GM13977 (cell line): Measurements from ENCODE around the gene CRYBG3.

Experiments
- DNase-seq: peaks from one replicate; pipeline ENCODE4 v3.0.0; 2012; ENCODE audit warnings: low spot score
- CTCF ChIP-seq: IDR thresholded peaks from 2 replicates; pipeline ENCODE4 v1.5.1; 2012; ENCODE audit warnings: mild to moderate bottlenecking, control low read depth; ENCODE audit not compliant: insufficient read depth; ENCODE audit errors: extremely low read depth, missing control alignments
- in situ Hi-C: fragments of 300-500 bp; cut with MboI; formaldehyde crosslinking; loops from one replicate; pipeline ENCODE4 v1.12.0; 2022; ENCODE audit warnings: low sequenced_read_pairs, low pct_unique_long_range_greater_than_20kb, mixed read lengths, inconsistent platforms; ENCODE audit not compliant: unreplicated experiment

CRYBG3 gene

DNA sequence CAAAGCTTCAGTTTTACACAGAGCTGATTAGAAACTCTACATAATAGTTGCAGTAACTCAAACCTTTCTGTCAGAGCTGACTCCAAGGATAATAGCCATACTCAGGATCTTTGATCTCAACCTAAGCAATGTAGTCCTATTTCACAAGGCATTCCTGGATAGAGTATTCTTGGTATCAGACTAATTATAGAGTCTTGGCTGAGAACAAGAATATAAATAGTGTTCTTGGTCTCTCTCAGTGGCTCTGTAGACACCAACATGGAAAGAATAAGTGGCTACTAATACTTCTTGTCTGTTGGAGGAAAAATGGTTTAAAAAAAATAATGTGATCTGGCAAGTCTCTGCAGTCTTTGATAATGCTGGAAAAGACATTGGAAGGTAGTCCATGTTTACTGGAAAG, 94.8 kb downstream of the CRYBG3 start:
- TF ChIP-seq CTCF: no peak
- DNase-seq: no peak
- in situ Hi-C loops: no loop called here

DNA sequence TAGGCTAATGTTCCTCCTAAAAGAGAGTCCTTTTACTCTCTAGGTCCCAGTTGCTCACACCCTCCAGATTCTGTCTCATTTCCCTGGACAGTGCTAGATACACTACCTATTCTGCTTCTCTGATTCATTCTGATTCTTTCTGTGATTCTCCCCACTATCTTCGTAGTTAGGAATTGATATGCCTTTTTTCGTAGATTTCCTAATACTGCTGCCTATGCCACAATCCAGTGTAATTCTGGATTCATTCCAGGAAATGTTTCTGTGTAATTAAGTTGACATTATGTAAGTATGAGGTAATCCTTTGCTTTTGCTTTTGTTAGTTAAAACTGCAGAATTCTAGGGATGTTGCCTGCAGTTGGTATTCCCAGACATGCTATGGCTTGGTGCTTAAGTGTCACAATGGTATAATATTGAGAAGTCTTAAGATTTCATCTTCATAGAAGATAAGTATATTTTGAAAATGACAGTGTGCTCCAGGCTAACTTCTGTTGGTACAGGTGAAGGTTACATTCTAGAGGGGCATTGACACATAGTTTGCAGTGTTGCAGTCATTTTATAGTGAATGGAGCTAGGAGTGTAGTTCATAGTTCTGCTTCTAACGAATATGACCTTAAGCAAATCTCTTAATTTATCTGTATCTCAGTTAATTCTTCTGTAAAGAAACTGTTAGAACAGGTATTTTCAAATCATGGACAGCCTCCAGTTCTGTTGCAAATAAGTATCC, 96.2 kb downstream of the CRYBG3 start:
- no peak for TF ChIP-seq CTCF
- in situ Hi-C loops: no loop called here
- DNase-seq: no peak

GRCh38 chr3:97927704-97928103, 105.9 kb downstream of the CRYBG3 start:
- TF ChIP-seq CTCF: no peak
- in situ Hi-C loops: no loop called here

DNA sequence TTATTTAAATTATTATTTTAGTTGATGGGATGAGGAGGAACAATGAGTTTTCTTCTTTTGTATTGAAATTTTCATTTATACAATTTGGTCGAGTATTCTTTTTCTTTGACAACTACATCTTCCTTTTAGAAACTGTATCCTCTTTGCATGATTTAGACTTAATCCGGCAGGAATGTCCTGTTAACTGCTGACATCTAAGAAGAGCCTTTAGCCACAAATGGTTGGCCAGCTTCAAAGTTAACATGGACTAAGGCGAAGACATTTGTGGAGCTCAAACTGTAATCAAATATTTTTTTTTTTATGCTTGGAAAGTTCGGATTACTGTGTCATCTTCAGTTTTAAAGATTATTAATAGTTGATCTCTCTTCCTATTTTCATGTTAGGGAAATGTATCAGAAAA, 107.2 kb downstream of the CRYBG3 start:
- in situ Hi-C loops: no loop called here
- no peak for DNase-seq
- no peak for TF ChIP-seq CTCF

More at GRCh38 chr3:97927704-97928103, 105.9 kb downstream of the CRYBG3 start:
- no peak for DNase-seq

DNA sequence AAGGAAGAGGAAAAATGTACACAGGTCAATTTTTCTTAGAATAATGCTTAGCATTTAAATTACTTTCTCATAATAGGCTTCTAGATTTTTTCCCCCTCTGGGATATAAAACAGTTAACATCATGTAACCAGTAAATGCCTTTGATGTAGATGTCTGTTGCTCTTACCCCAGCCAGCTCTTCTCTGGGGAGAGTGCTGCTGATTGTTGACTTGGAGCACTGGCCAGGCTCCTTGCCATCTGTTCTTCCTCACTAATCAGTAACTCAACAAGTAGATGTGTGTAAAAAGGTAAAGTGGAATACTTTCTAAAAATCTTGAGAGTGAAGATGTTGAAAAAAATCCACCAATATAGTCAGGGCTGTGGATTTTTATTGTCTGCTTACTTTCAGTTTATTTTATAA, 108.2 kb downstream of the CRYBG3 start:
- TF ChIP-seq CTCF: no peak
- DNase-seq: no peak
- in situ Hi-C loops: no loop called here

DNA sequence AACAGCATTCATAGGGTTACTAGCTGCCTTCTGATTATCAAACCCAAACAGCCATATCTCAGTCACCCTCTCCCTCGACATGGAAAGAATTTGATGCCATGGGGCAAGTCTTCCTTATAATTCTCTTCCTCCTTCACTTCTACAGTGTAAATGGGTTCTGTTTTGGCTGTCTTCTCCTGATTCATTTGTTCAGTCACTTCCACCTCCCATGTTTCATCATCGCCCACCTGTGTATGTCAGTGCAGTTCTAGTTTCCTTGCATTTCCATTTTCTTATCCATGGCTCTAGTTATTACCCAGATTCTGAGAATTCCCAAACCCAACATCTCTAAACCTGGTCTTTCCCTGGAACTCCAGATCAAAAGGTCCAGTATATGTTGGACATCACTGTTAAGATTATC, 109.4 kb downstream of the CRYBG3 start:
- no peak for DNase-seq
- in situ Hi-C loops: no loop called here
- TF ChIP-seq CTCF: no peak
